ENCODE measurements around the gene GPX3.

GPX3 gene

GRCh38 chr5:151005950-151006576 is 14.3 kb upstream of the GPX3 start:
- TF ChIP-seq CTCF (IDR thresholded peaks at IDR 0.05), result no peak

GRCh38 chr5:151006704-151007334 is 13.6 kb upstream of the GPX3 start:
- no peak for TF ChIP-seq CTCF (IDR thresholded peaks at IDR 0.05)

GRCh38 chr5:151007430-151008209 is 12.8 kb upstream of the GPX3 start:
- TF ChIP-seq CTCF (IDR thresholded peaks at IDR 0.05), result no peak

- TF ChIP-seq CTCF (IDR thresholded peaks at IDR 0.05), result no peak
These were observed 12.2 kb upstream of the GPX3 start for GRCh38 chr5:151008210-151008491.

- TF ChIP-seq CTCF (IDR thresholded peaks at IDR 0.05), result no peak
These were observed 11.5 kb upstream of the GPX3 start for GRCh38 chr5:151008906-151009305.

- no peak for TF ChIP-seq CTCF (IDR thresholded peaks at IDR 0.05)
These were observed 7.5 kb upstream of the GPX3 start for GRCh38 chr5:151012862-151013261.

GRCh38 chr5:151014680-151015343 is 5.6 kb upstream of the GPX3 start:
- no peak for TF ChIP-seq CTCF (IDR thresholded peaks at IDR 0.05)
